Measurements from ENCODE around the gene PHF13. TPM values are rescaled to one million over a fixed set of nuclear protein-coding genes. Genes with fewer than 3 reads are reported as not detected.

The PHF13 gene
- total and polyA plus RNA-seq, 10 of the 15 experiments (the other 5 are each of a cell fraction or from before 2014, with no cell fraction given): 0.87 to 15.4 (median 5.1) TPM

GRCh38 chr1:6580593-6581409 lies 32.7 kb upstream of the PHF13 start:
- CTCF ChIA-PET: interaction anchor here (0.6 to 4.4 kb wide), 6 partner anchors 19 to 91 kb away, joined by 3 to 29 read pairs (median 4); partner anchors contain the start of genes NOL9, TAS1R1 and THAP3
- peak overlapping the region; percentile 70 for H3K4me2 ChIP-seq (ENCODE audit: control insufficient read depth, insufficient read depth)
- H3K4me3 ChIP-seq: peak overlapping the region; percentile 89
- no TSS peak for BruUV-seq (replicated peaks)
- FAIRE-seq (no peak), ATAC-seq (peak; percentile 3; the same call in 2 of the 3 replicates), DNase-seq (ENCODE audit: low read depth, low spot score) (no peak)
- RAD21 ChIA-PET (ENCODE audit: unreplicated experiment): interaction anchor here (2.4 to 4.7 kb wide), 2 partner anchors 20 to 26 kb away, joined by 11 to 38 read pairs; partner anchors contain the start of genes KLHL21, NOL9 and TAS1R1
- SMC1A ChIA-PET (ENCODE audit: uncharacterized antibody, unreplicated experiment): interaction anchor here (1.1 to 2.9 kb wide), 8 partner anchors 9 to 90 kb away, joined by 3 to 16 read pairs (median 4); partner anchors contain the start of gene THAP3
- H3K9me3 ChIP-seq (replicated peaks; ENCODE audit: control insufficient read depth, insufficient read depth, low read length): no peaks in the 10 kb centered on the region
- WGBS (ENCODE audit: insufficient coverage, insufficient replicate concordance, low lambda C conversion rate, missing lambda C conversion rate): 27% methylated on average over 19 of the region's 19 CpGs
- peak overlapping the region; percentile 70; the same call in 1 of the 2 replicates for H2AFZ ChIP-seq (ENCODE audit: control insufficient read depth, low read depth, low read length)
- peaks cover 13% of the 10 kb centered on the region for H3K4me1 ChIP-seq (ENCODE audit: control insufficient read depth, insufficient read depth, low read length)
- in situ Hi-C loops (cut with MboI) (no loop called here), intact Hi-C loops (cut with micrococcal nuclease; ENCODE audit: unreplicated experiment) (no loop called here)
- H3K27me3 ChIP-seq (replicated peaks in 1 of 2; ENCODE audit: control insufficient read depth in 2 of 2, insufficient read depth in 2 of 2, low read length in 1 of 2): no peaks in the 10 kb centered on the region
- peak overlapping the region; percentile 85 for H3K9ac ChIP-seq (ENCODE audit: control insufficient read depth, insufficient read depth, low read length)
- H3K27ac ChIP-seq (ENCODE audit: control insufficient read depth, insufficient read depth): peak overlapping the region; percentile 68
- no peaks in the 10 kb centered on the region for H3K36me3 ChIP-seq (ENCODE audit: control insufficient read depth in 2 of 2, insufficient read depth in 2 of 2, low read length in 1 of 2)
- H3K79me2 ChIP-seq (ENCODE audit: control insufficient read depth, insufficient read depth, low read length): peaks cover 21% of the 10 kb centered on the region
- H4K20me1 ChIP-seq (ENCODE audit: control insufficient read depth, insufficient read depth): no peaks in the 10 kb centered on the region
- TF ChIP-seq, protein P1, sequence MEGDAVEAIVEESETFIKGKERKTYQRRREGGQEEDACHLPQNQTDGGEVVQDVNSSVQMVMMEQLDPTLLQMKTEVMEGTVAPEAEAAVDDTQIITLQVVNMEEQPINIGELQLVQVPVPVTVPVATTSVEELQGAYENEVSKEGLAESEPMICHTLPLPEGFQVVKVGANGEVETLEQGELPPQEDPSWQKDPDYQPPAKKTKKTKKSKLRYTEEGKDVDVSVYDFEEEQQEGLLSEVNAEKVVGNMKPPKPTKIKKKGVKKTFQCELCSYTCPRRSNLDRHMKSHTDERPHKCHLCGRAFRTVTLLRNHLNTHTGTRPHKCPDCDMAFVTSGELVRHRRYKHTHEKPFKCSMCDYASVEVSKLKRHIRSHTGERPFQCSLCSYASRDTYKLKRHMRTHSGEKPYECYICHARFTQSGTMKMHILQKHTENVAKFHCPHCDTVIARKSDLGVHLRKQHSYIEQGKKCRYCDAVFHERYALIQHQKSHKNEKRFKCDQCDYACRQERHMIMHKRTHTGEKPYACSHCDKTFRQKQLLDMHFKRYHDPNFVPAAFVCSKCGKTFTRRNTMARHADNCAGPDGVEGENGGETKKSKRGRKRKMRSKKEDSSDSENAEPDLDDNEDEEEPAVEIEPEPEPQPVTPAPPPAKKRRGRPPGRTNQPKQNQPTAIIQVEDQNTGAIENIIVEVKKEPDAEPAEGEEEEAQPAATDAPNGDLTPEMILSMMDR (IDR thresholded peaks at IDR 0.05 in 2 of 3, conservative IDR thresholded peaks at IDR 0.05 in 1 of 3; ENCODE audit: control insufficient read depth in 2 of 3, extremely low read depth in 1 of 3, insufficient read depth in 1 of 3, low read depth in 3 of 3, low read length in 3 of 3): peak in 2 of 3 experiments; percentile 3 to 8; a peak in 1 of 6 replicates
- TF ChIP-seq TAF1 (IDR thresholded peaks at IDR 0.05; ENCODE audit: borderline replicate concordance, low read depth, low read length) (no peak), MEF2B (IDR thresholded peaks at IDR 0.05; ENCODE audit: partially characterized antibody, poor library complexity, severe bottlenecking) (peak; percentile 21)
- POLR2A ChIA-PET: interaction anchor here (0.5 to 3.9 kb wide), 4 partner anchors 18 to 35 kb away, joined by 4 to 22 read pairs (median 7); partner anchors contain the start of gene KLHL21
